Measurements from ENCODE around the gene EPC2. TPM values are rescaled to one million over a fixed set of nuclear protein-coding genes. Genes with fewer than 3 reads are reported as not detected.
"Not testable (repeated sequence)": the region's sequence is repeated elsewhere in the genome, so short reads cannot be mapped to it uniquely, and the experiment has no call there.

The EPC2 gene
- total RNA-seq, 4 donors from 2014 or later = 37.9 to 55.3 (median 44.1) TPM

GRCh38 chr2:148681443-148681842, 36.9 kb downstream of the EPC2 start:
- Histone ChIP-seq H3K27ac (no peak overlapping the region), H3K36me3 (no peaks in the 10 kb centered on the region), H3K9me3 (no peaks in the 10 kb centered on the region), H3K4me1 (peaks cover 11 to 15% of the 10 kb centered on the region in 2 donors), H3K27me3 (no peaks in the 10 kb centered on the region), H3K4me3 (replicated peaks in 1 of 3) (no peak overlapping the region)
- DNase-seq = no peak
- intact Hi-C loops (cut with DNase I) = no loop called here
- 87 to 99% methylated on average over 5 of the region's 5 CpGs for WGBS, 2 donors
- TF ChIP-seq CTCF (IDR thresholded peaks at IDR 0.05) = no peak
- no peak for TF ChIP-seq POLR2A (IDR thresholded peaks at IDR 0.05)

GRCh38 chr2:148681862-148682261, 37.3 kb downstream of the EPC2 start:
- H3K27ac ChIP-seq; DNase-seq; H3K4me3 ChIP-seq (replicated peaks in 1 of 3); H3K36me3 ChIP-seq; H3K9me3 ChIP-seq; H3K27me3 ChIP-seq; intact Hi-C loops (cut with DNase I): not testable (repeated sequence)
- 97 to 99% methylated on average over 6 of the region's 6 CpGs for WGBS, 2 donors
- H3K4me1 ChIP-seq = peaks cover 11 to 13% of the 10 kb centered on the region in 2 donors

GRCh38 chr2:148684507-148684906, 40.0 kb downstream of the EPC2 start:
- intact Hi-C loops (cut with DNase I) = no loop called here
- no peak for TF ChIP-seq POLR2A (IDR thresholded peaks at IDR 0.05)
- TF ChIP-seq CTCF (IDR thresholded peaks at IDR 0.05) = no peak
- Histone ChIP-seq H3K27me3 (no peaks in the 10 kb centered on the region), H3K27ac (no peak overlapping the region), H3K4me3 (replicated peaks in 1 of 3) (no peak overlapping the region), H3K36me3 (no peaks in the 10 kb centered on the region), H3K9me3 (no peaks in the 10 kb centered on the region), H3K4me1 (peaks cover 11 to 13% of the 10 kb centered on the region in 2 donors)
- no peak for DNase-seq
- WGBS, 2 donors = 94% methylated on average over 6 of the region's 6 CpGs

- Histone ChIP-seq H3K9me3 (no peaks in the 10 kb centered on the region), H3K4me3 (replicated peaks in 1 of 3) (no peak overlapping the region), H3K27me3 (no peaks in the 10 kb centered on the region), H3K27ac (no peak overlapping the region), H3K4me1 (no peaks in the 10 kb centered on the region), H3K36me3 (peaks cover 0 to 3% of the 10 kb centered on the region in 2 donors)
- TF ChIP-seq CTCF (IDR thresholded peaks at IDR 0.05) = no peak
- TF ChIP-seq POLR2A (IDR thresholded peaks at IDR 0.05) = no peak
- WGBS, 2 donors = 89 to 90% methylated on average over 3 of the region's 3 CpGs
- intact Hi-C loops (cut with DNase I) = no loop called here
- no peak for DNase-seq
Measured at GRCh38 chr2:148687543-148687942, 43.0 kb downstream of the EPC2 start.

- intact Hi-C loops (cut with DNase I); H3K9me3 ChIP-seq; H3K4me1 ChIP-seq; H3K27ac ChIP-seq; H3K36me3 ChIP-seq; DNase-seq; H3K4me3 ChIP-seq (replicated peaks in 1 of 3); H3K27me3 ChIP-seq: not testable (repeated sequence)
Measured at GRCh38 chr2:148688011-148688410, 43.5 kb downstream of the EPC2 start.

- no peak for DNase-seq
- no peaks in the 10 kb centered on the region for H3K27me3 ChIP-seq
- WGBS, 2 donors = 88 to 92% methylated on average over 2 of the region's 2 CpGs
- H3K4me3 ChIP-seq (replicated peaks in 1 of 3) = no peak overlapping the region
- no peaks in the 10 kb centered on the region for H3K9me3 ChIP-seq
- H3K27ac ChIP-seq = no peak overlapping the region
- no peaks in the 10 kb centered on the region for H3K36me3 ChIP-seq
- intact Hi-C loops (cut with DNase I) = no loop called here
- TF ChIP-seq CTCF (IDR thresholded peaks at IDR 0.05) = no peak
- no peak for TF ChIP-seq POLR2A (IDR thresholded peaks at IDR 0.05)
- no peaks in the 10 kb centered on the region for H3K4me1 ChIP-seq
Measured at GRCh38 chr2:148696985-148697384, 52.4 kb downstream of the EPC2 start.
